ENCODE results near the gene LSM12.
"Not testable (repeated sequence)": the region's sequence is repeated elsewhere in the genome, so short reads cannot be mapped to it uniquely, and the experiment has no call there.

The LSM12 gene

DNA sequence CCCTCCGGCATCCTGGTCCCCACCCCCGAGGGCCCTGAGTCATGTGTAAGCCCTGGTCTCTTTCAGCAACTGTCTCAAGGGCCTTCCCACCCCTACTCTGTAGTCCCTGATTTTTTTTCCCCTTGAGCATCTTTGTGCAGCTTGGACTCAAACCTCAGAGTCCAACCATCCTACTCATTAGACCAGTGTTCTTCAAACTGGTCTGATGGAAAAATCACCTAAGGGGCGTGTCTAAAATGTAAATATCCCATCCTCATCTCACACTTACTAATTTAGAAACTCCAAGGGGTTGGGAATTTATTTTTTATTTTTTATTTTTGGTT lies 4.7 kb upstream of the LSM12 start:
- H3K9me3 Mint-ChIP-seq (ENCODE audit: low read depth), result no peaks in the 10 kb centered on the region
- peaks cover 35% of the 10 kb centered on the region for H3K4me1 Mint-ChIP-seq (ENCODE audit: low read depth)
- no peaks in the 10 kb centered on the region for H3K36me3 Mint-ChIP-seq
- H3K4me3 Mint-ChIP-seq, result peak overlapping the region; percentile 96
- H3K27me3 Mint-ChIP-seq, result no peaks in the 10 kb centered on the region
- peak overlapping the region; percentile 97 for H3K27ac Mint-ChIP-seq

DNA sequence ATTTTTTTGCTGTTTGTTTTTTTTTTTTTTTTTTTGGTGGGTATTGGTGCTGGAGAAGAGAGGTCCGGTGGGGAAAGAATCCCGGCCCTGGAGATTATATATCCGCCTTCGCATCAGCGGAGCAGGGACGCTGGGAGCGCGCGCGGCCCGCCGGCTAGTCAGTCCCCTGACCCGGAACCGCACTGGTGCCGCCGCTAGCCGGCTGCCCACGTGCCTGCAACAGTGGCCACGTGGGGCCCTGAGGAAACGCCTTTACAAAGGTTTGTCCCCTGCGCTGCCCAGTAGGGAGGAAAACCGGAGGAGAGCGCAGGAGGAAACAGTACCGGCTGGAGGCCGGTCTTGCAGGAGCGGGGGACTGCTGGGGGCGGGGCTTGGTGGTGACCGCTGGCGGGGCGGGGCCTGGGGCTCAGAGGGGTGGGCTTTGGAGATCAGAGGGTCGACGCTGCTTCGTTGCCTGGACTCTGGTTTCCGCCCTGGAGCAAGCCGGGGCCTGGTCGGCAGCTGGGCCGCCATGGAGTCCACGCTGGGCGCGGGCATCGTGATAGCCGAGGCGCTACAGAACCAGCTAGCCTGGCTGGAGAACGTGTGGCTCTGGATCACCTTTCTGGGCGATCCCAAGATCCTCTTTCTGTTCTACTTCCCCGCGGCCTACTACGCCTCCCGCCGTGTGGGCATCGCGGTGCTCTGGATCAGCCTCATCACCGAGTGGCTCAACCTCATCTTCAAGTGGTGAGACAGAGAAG lies 4.2 kb upstream of the LSM12 start, which contains the start of gene G6PC3:
TSS of gene G6PC3 (plus strand) at position 281 of the 743 bp plus-strand sequence. CDS start at position 512, 231 bp downstream.
- no peaks in the 10 kb centered on the region for H3K36me3 Mint-ChIP-seq
- no peaks in the 10 kb centered on the region for H3K27me3 Mint-ChIP-seq
- H3K4me1 Mint-ChIP-seq (ENCODE audit: low read depth), result peaks cover 37% of the 10 kb centered on the region
- no peaks in the 10 kb centered on the region for H3K9me3 Mint-ChIP-seq (ENCODE audit: low read depth)
- H3K27ac Mint-ChIP-seq, result peak within 1 kb of the TSS; percentile 97
- H3K4me3 Mint-ChIP-seq, result peak within 1 kb of the TSS; percentile 96

- peak overlapping the region; percentile 96 for H3K4me3 Mint-ChIP-seq
- no peaks in the 10 kb centered on the region for H3K27me3 Mint-ChIP-seq
- no peaks in the 10 kb centered on the region for H3K36me3 Mint-ChIP-seq
- H3K4me1 Mint-ChIP-seq (ENCODE audit: low read depth), result peaks cover 41% of the 10 kb centered on the region
- peak overlapping the region; percentile 97 for H3K27ac Mint-ChIP-seq
- H3K9me3 Mint-ChIP-seq (ENCODE audit: low read depth), result no peaks in the 10 kb centered on the region
These were observed 3.5 kb upstream of the LSM12 start for GRCh38 chr17:44069974-44070454.

- no peaks in the 10 kb centered on the region for H3K9me3 Mint-ChIP-seq (ENCODE audit: low read depth)
- peaks cover 2% of the 10 kb centered on the region for H3K36me3 Mint-ChIP-seq
- peak overlapping the region; percentile 96 for H3K4me3 Mint-ChIP-seq
- H3K4me1 Mint-ChIP-seq (ENCODE audit: low read depth), result peaks cover 52% of the 10 kb centered on the region
- H3K27me3 Mint-ChIP-seq, result no peaks in the 10 kb centered on the region
- peak overlapping the region; percentile 22 for H3K27ac Mint-ChIP-seq
These were observed 1.1 kb upstream of the LSM12 start for GRCh38 chr17:44067545-44067940.

DNA sequence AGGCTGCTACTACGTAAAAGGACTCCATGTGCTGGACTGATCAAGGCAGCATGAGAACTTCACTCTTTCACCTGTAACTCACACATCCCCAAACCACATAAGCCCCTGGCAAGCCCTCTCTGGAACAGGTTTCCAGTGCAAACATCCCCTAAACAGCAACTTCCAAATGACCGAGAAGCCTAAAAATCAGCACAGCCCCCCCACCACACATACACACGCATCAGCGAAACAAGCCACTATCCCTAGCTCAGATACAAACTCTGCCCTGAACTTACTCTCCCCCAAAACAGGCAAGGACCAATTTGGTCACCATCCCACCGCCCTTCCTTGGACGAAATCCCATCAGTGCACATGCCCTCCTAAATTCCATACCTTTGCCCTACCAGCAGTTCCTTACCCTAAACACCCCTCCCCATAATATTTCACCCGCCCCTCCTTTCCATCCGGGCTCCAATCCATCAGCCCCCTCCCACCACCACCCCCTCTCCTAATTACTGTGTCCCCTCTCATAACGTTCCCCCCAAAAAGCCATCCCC lies 735 bp downstream of the LSM12 start:
- no peaks in the 10 kb centered on the region for H3K9me3 Mint-ChIP-seq (ENCODE audit: low read depth)
- peaks cover 7% of the 10 kb centered on the region for H3K36me3 Mint-ChIP-seq
- peaks cover 47% of the 10 kb centered on the region for H3K4me1 Mint-ChIP-seq (ENCODE audit: low read depth)
- peak overlapping the region; percentile 96 for H3K4me3 Mint-ChIP-seq
- peak overlapping the region; percentile 92 for H3K27ac Mint-ChIP-seq
- no peaks in the 10 kb centered on the region for H3K27me3 Mint-ChIP-seq

DNA sequence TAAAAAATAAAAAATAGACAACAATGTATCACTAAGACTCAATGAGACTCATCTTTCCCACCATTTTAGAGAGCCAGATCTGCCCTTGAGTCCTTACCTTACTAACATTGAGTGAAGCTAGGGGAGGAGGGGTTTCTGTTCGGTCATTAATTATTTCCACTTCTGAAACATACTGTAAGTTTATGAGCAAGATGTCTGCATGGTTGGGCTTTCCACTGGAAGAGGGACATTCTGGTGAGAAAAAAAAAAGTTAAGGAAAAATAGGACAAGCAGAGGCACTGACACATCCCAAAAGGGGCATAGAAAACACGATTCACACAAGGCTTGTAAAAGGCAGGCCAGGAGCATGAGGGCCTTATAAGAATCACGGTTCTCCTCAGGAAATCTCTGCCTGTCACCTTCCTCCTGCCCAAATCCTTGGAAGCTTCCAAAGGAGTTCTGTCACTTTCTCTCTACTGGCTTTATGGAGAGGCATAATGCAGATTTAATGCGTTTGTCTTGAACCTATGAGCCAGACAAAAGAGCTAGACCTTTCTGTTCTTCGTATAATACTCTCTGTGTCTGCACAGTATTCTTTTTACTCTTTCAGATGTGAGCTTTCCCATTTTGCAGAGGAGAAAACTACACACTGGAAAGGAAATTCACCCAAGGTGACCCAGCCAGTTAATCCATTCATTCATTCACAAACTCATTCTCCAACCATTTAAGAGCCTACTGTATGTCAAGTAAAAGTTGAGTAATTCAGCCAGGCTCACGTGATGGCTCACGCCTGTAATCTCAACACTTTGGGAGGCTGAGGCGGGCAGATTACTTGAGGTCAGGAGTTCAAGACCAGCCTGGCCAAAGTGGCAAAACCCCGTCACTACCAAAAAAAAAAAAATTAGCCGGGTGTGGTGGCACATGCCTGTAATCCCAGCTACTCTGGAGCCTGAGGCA lies 2.5 kb downstream of the LSM12 start:
- H3K4me1 Mint-ChIP-seq (ENCODE audit: low read depth), result peaks cover 54% of the 10 kb centered on the region
- H3K9me3 Mint-ChIP-seq (ENCODE audit: low read depth), result no peaks in the 10 kb centered on the region
- H3K4me3 Mint-ChIP-seq, result peak overlapping the region; percentile 60
- peak overlapping the region; percentile 61 for H3K27ac Mint-ChIP-seq
- peaks cover 13% of the 10 kb centered on the region for H3K36me3 Mint-ChIP-seq
- H3K27me3 Mint-ChIP-seq, result no peaks in the 10 kb centered on the region

- no peak overlapping the region for H3K27ac Mint-ChIP-seq
- H3K36me3 Mint-ChIP-seq, result peaks cover 13% of the 10 kb centered on the region
- H3K9me3 Mint-ChIP-seq (ENCODE audit: low read depth), result no peaks in the 10 kb centered on the region
These were observed 3.6 kb downstream of the LSM12 start for GRCh38 chr17:44062871-44063270.

GRCh38 chr17:44061446-44061845 lies 5.0 kb downstream of the LSM12 start:
- H3K36me3 Mint-ChIP-seq, result peaks cover 13% of the 10 kb centered on the region

More at GRCh38 chr17:44062871-44063270, 3.6 kb downstream of the LSM12 start:
- Mint-ChIP-seq H3K27me3 (no peaks in the 10 kb centered on the region), H3K4me1 (ENCODE audit: low read depth) (peaks cover 53% of the 10 kb centered on the region), H3K4me3 (no peak overlapping the region)

GRCh38 chr17:44059101-44059892 lies 7.2 kb downstream of the LSM12 start:
- Mint-ChIP-seq H3K4me1 (ENCODE audit: low read depth) (peaks cover 41% of the 10 kb centered on the region), H3K27me3 (no peaks in the 10 kb centered on the region), H3K9me3 (ENCODE audit: low read depth) (no peaks in the 10 kb centered on the region), H3K36me3 (peaks cover 13% of the 10 kb centered on the region), H3K4me3 (no peak overlapping the region), H3K27ac (no peak overlapping the region)

More at GRCh38 chr17:44061446-44061845, 5.0 kb downstream of the LSM12 start:
- peaks cover 42% of the 10 kb centered on the region for H3K4me1 Mint-ChIP-seq (ENCODE audit: low read depth)
- H3K4me3 Mint-ChIP-seq, result no peak overlapping the region
- no peak overlapping the region for H3K27ac Mint-ChIP-seq
- no peaks in the 10 kb centered on the region for H3K27me3 Mint-ChIP-seq
- H3K9me3 Mint-ChIP-seq (ENCODE audit: low read depth), result no peaks in the 10 kb centered on the region

- no peak overlapping the region for H3K4me3 Mint-ChIP-seq
- H3K27ac Mint-ChIP-seq, result peak overlapping the region; percentile 50
- peaks cover 17% of the 10 kb centered on the region for H3K4me1 Mint-ChIP-seq (ENCODE audit: low read depth)
- H3K36me3 Mint-ChIP-seq, result no peaks in the 10 kb centered on the region
- H3K27me3 Mint-ChIP-seq, result no peaks in the 10 kb centered on the region
- no peaks in the 10 kb centered on the region for H3K9me3 Mint-ChIP-seq (ENCODE audit: low read depth)
These were observed 13.2 kb downstream of the LSM12 start for GRCh38 chr17:44053125-44053872.

DNA sequence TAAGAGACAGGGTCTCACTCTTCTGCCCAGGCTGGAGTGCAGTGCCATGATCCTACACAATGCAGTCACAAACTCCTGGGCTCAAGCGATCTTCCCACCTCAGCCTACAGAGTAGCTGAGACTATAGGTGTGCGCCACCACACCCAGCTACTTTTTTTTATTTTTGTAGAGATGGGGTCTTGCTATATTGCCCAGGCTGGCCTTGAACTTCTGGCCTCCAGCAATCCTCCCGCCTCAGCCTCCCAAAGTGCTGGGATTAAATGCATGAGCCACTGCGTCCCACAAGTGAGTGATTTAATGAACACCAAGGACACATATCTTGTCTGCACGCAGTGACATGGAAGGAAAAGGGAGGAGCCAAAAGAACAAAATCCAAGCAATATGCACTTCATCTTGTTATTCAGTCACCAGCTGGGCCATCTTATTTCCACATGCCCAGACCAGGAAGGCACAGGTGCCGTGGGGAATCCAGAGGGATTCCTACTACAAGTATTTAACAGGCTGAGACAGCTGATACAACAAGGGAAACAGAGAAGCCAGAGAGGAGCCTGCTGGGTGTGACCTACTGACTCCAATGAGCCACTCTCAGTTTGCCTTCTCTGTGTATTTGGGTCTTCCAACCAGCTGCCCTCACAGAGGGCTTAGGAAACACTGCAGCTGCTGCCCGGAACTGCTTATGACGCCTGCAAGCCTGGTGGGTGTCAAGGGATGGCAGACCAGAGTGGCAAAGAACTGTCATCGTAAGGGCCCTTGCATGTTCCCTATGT lies 17.0 kb downstream of the LSM12 start:
- no peaks in the 10 kb centered on the region for H3K9me3 Mint-ChIP-seq (ENCODE audit: low read depth)
- no peak overlapping the region for H3K27ac Mint-ChIP-seq
- H3K36me3 Mint-ChIP-seq, result peaks cover 2% of the 10 kb centered on the region
- H3K4me3 Mint-ChIP-seq, result no peak overlapping the region
- H3K4me1 Mint-ChIP-seq (ENCODE audit: low read depth), result peaks cover 13% of the 10 kb centered on the region
- no peaks in the 10 kb centered on the region for H3K27me3 Mint-ChIP-seq

- not testable (repeated sequence) for H3K27me3 Mint-ChIP-seq; H3K4me1 Mint-ChIP-seq (ENCODE audit: low read depth); H3K36me3 Mint-ChIP-seq; H3K9me3 Mint-ChIP-seq (ENCODE audit: low read depth); H3K27ac Mint-ChIP-seq; H3K4me3 Mint-ChIP-seq
These were observed 19.6 kb downstream of the LSM12 start for GRCh38 chr17:44046893-44047292.

GRCh38 chr17:44045486-44045885 lies 21.0 kb downstream of the LSM12 start:
- H3K27ac Mint-ChIP-seq, result no peak overlapping the region
- peaks cover 2% of the 10 kb centered on the region for H3K36me3 Mint-ChIP-seq
- H3K4me3 Mint-ChIP-seq, result no peak overlapping the region
- H3K27me3 Mint-ChIP-seq, result no peaks in the 10 kb centered on the region
- H3K9me3 Mint-ChIP-seq (ENCODE audit: low read depth), result no peaks in the 10 kb centered on the region
- peaks cover 9% of the 10 kb centered on the region for H3K4me1 Mint-ChIP-seq (ENCODE audit: low read depth)

Measured in activated naive CD8-positive, alpha-beta T cell (primary cell).